Choroid plexus epithelial cell (primary cell): ENCODE measurements around the gene CSF1R.

ENCODE experiments used
- DNase-seq: peaks from one replicate; pipeline ENCODE4 v3.0.0-alpha.2; 2010; ENCODE audit warnings: low read depth
- H3K4me3 ChIP-seq: 2 replicates; pipeline ENCODE4 v1.5.1; 2011; ENCODE audit warnings: low read depth, mild to moderate bottlenecking, control low read depth, low read length, moderate library complexity
- TF ChIP-seq, protein P1 (sequence below): conservative IDR thresholded peaks from 2 replicates; pipeline ENCODE4 v1.5.1; 2011; ENCODE audit warnings: low read depth, mild to moderate bottlenecking, control low read depth, inconsistent platforms, low read length, moderate library complexity

The CSF1R gene

GRCh38 chr5:150068961-150069645 lies 17.3 kb downstream of the CSF1R start:
- no peak overlapping the region for H3K4me3 ChIP-seq
- TF ChIP-seq, protein P1, sequence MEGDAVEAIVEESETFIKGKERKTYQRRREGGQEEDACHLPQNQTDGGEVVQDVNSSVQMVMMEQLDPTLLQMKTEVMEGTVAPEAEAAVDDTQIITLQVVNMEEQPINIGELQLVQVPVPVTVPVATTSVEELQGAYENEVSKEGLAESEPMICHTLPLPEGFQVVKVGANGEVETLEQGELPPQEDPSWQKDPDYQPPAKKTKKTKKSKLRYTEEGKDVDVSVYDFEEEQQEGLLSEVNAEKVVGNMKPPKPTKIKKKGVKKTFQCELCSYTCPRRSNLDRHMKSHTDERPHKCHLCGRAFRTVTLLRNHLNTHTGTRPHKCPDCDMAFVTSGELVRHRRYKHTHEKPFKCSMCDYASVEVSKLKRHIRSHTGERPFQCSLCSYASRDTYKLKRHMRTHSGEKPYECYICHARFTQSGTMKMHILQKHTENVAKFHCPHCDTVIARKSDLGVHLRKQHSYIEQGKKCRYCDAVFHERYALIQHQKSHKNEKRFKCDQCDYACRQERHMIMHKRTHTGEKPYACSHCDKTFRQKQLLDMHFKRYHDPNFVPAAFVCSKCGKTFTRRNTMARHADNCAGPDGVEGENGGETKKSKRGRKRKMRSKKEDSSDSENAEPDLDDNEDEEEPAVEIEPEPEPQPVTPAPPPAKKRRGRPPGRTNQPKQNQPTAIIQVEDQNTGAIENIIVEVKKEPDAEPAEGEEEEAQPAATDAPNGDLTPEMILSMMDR: no peak
- DNase-seq: no peak

- H3K4me3 ChIP-seq: no peak overlapping the region
- no peak for DNase-seq
- TF ChIP-seq, protein P1: no peak
These were observed 17.9 kb downstream of the CSF1R start for GRCh38 chr5:150068472-150068871.

DNA sequence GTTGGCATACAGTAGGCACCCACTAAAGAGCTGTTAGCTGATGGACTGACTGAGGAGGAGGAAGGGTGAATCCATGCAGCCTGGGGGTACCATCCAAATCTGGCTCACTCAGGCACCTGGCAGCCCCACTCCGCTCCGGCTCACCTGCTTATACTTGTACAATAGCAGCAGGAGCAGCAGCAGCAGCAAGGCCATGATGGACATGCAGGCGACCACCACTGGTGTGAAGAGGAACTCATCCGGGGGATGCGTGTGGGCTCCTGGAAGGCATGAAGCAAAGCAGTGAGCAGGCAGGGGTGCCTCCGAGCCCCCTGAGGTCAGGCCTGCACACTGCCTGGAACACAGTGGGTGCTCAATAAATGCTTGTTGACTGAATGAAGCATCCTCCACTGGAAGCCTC lies 18.3 kb downstream of the CSF1R start:
- DNase-seq: no peak
- no peak overlapping the region for H3K4me3 ChIP-seq
- TF ChIP-seq, protein P1: no peak

DNA sequence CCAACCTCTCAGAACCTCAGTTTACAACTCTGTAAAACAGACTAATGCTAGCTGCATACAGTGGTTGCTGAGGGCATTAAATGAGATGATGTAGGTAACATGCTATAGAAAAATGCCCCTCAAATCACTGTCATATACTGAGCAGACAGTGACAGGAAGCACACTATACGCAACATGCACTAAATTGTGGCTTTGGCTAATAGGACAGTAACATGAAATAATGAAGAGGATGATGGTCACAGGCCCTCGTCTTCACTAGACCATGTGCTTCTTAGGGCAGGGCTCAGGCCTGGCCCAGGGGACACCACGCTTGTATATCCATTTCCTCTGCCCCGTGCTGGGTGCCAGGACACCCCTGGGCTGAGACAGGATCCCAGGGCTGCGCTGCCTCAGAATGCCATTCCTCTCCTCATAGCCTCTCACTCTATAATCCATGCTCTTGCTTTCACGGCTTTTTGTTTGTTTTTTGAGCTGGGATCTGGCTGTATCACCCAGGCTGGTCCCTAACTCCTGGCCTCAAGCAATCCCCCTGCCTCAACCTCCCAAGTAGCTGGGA lies 18.9 kb downstream of the CSF1R start:
- DNase-seq: no peak
- TF ChIP-seq, protein P1: no peak
- no peak overlapping the region for H3K4me3 ChIP-seq

DNA sequence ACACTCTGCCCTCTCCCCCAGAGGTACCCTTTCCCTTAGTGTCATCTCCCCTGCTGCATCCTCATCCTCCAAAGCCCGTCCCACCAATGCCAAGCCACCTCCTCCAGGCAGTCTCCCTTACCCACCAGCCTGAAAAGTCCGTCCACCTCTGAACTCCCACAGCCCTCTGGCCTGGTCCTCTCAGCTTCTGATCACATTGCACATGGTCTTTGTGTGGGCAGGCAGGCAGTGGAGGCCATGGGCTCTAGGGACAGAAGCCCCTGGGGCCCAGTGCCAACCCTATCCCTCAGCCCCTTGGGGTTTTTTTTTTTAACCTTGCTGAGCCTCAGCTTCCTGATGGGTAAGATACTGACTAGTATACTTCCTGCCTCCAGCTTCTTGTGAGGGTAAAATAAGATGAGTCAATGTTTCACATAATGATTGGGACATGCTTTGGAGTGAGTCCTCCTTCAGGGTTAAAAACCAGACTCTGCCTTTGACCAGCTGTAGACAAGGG lies 19.4 kb downstream of the CSF1R start:
- H3K4me3 ChIP-seq: no peak overlapping the region
- TF ChIP-seq, protein P1: no peak
- peak; percentile 71 for DNase-seq

DNA sequence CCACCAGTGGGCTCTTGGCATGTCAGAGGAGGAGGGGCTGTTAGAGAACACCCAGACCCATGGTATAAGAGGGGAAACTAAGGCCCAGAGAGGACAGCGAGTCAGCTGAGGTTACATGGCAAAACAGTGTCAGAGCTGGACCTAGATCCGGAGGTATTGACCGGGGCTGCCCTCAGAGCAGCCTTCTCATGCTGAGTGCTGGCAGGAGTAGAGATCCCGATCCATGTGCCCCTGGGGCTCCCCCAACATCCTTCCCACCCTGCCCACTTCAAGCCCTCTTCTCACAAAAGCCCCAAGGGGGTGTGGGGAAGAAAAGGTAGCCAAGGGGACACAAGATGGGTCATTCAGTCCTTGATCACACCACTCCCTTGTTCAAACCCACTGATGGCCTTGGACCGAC lies 19.9 kb downstream of the CSF1R start:
- TF ChIP-seq, protein P1: no peak

DNA sequence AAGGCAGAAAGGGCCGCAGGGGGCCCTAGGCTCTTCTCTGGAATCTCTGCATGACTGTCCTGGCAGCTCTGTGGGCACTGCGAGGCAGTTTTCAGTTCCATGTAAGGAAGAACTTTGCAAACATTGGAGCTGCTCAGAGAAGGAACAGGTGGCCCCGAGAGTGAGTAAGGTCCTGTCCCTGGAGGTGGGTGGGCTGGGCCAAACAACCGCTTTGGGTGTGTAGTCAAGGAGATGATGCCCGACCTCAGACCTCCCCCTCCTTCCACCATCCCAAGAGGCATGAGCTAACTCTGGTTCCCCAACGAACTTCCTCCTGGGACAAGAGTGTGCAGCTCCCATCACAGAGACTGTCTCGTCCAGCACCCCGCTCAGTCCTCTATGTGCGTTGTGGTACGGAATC lies 20.5 kb downstream of the CSF1R start:
- DNase-seq: no peak
- no peak overlapping the region for H3K4me3 ChIP-seq
- TF ChIP-seq, protein P1: no peak

More for the DNA sequence above, 19.9 kb downstream of the CSF1R start:
- DNase-seq: no peak
- no peak overlapping the region for H3K4me3 ChIP-seq
